PFSK-1 (cell line): ENCODE data around the gene GARS1.

Experiments
- POLR2AphosphoS5 ChIP-seq: IDR thresholded peaks from 2 replicates; pipeline ENCODE4 v1.6.1; 2012; ENCODE audit warnings: low read depth, mild to moderate bottlenecking, control low read depth, low read length, moderate library complexity
- TAF1 ChIP-seq: IDR thresholded peaks from 2 replicates; pipeline ENCODE4 v1.6.1; 2012; ENCODE audit warnings: low read length, control low read depth, borderline replicate concordance; ENCODE audit not compliant: insufficient read depth
- TF ChIP-seq, protein P1 (sequence below), 2 experiments: IDR thresholded peaks; 2 replicates each; pipeline versions ENCODE4 v1.6.1 to v1.8.0; 2011 to 2012; ENCODE audit warnings: low read depth in 2 of 2, low read length in 2 of 2, control low read depth in 1 of 2, inconsistent platforms in 1 of 2, mild to moderate bottlenecking in 1 of 2, moderate library complexity in 1 of 2; ENCODE audit not compliant: insufficient read depth in 1 of 2

DNA sequence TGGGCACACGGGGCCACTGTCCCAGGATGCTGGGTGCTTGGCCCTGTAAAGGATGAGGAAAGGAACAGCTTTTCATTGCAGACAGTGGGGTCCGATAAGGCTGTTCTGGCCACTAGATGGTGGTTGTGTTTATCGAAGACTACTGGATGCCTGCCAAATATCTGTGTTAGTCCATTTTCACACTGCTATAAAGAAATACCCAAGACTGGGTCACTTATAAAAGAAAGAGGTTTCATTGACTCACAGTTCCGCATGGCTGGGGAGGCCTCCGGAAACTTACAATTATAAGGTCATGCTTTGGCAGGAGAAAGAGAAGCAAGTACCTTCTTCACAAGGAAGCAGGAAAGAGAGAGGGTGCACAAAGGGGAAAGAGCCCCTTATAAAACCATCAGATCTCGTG is 32.2 kb upstream of the GARS1 start:
- no peak for TF ChIP-seq TAF1
- TF ChIP-seq POLR2AphosphoS5, result no peak
- TF ChIP-seq, protein P1, sequence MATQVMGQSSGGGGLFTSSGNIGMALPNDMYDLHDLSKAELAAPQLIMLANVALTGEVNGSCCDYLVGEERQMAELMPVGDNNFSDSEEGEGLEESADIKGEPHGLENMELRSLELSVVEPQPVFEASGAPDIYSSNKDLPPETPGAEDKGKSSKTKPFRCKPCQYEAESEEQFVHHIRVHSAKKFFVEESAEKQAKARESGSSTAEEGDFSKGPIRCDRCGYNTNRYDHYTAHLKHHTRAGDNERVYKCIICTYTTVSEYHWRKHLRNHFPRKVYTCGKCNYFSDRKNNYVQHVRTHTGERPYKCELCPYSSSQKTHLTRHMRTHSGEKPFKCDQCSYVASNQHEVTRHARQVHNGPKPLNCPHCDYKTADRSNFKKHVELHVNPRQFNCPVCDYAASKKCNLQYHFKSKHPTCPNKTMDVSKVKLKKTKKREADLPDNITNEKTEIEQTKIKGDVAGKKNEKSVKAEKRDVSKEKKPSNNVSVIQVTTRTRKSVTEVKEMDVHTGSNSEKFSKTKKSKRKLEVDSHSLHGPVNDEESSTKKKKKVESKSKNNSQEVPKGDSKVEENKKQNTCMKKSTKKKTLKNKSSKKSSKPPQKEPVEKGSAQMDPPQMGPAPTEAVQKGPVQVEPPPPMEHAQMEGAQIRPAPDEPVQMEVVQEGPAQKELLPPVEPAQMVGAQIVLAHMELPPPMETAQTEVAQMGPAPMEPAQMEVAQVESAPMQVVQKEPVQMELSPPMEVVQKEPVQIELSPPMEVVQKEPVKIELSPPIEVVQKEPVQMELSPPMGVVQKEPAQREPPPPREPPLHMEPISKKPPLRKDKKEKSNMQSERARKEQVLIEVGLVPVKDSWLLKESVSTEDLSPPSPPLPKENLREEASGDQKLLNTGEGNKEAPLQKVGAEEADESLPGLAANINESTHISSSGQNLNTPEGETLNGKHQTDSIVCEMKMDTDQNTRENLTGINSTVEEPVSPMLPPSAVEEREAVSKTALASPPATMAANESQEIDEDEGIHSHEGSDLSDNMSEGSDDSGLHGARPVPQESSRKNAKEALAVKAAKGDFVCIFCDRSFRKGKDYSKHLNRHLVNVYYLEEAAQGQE (IDR thresholded peaks at IDR 0.05; ENCODE audit: insufficient read depth in 1 of 2, low read depth in 2 of 2, low read length in 2 of 2), result no peak
